Lower leg skin (tissue), 3 donors: ENCODE results near the gene IFNA8.

Source experiments
- CTCF ChIP-seq, 3 donors: fragments of 450-650 bp; IDR thresholded peaks; one replicate each; pipeline ENCODE4 v1.5.1; 2016; ENCODE audit warnings: antibody characterized with exemption in 3 of 3, mild to moderate bottlenecking in 3 of 3, moderate library complexity in 2 of 3
- POLR2A ChIP-seq, 2 donors: fragments of 450-650 bp; IDR thresholded peaks; one replicate each; pipeline ENCODE4 v1.6.1; 2016 to 2017; ENCODE audit warnings: antibody characterized with exemption in 2 of 2, mild to moderate bottlenecking in 1 of 2, moderate library complexity in 1 of 2

- TF ChIP-seq CTCF (IDR thresholded peaks at IDR 0.05) (no peak), POLR2A (IDR thresholded peaks at IDR 0.05) (no peak)
These were observed 46.6 kb upstream of the IFNA8 start for GRCh38 chr9:21362287-21362686.
